8988T (cell line): ENCODE results near the gene TOMM22.

Source experiments
- DNase-seq: peaks from one replicate; pipeline ENCODE4 v3.0.0; 2011

Gene TOMM22

GRCh38 chr22:38696606-38697424 is 15.1 kb downstream of the TOMM22 start:
- DNase-seq, result no peak

GRCh38 chr22:38697425-38698089 is 15.8 kb downstream of the TOMM22 start:
- no peak for DNase-seq

DNA sequence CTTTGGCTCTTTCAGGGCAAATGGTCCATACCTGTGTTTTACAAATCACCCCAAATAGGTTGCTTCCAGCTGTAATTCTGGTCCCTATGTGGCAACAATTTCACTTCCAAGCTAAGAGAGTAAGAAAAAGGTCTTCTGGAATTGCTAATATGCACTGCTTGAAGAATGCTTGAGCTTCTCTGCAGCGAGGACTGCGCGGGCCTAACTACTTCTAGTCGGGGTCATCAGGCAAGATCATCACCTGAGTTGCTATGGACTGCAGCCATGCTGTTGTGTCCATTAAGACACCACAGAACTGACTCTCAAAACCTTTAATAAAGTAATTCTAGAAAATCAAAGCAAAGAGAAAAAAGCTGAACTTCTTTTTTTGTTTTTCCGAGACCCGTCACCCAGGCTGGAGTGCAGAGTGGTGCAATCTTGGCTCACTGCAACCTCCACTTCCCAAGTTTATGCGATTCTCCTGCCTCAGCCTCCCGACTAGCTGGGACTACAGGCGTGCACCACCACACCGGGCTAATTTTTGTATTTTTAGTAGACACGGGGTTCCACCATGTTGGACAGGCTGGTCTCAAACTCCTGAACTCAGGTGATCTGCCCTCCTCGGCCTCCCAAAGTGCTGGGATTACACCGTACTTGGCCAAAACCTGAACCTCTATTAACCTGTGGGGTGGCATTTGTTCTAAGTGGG is 16.8 kb downstream of the TOMM22 start:
- no peak for DNase-seq

GRCh38 chr22:38699143-38699542 is 17.4 kb downstream of the TOMM22 start:
- DNase-seq, result no peak

DNA sequence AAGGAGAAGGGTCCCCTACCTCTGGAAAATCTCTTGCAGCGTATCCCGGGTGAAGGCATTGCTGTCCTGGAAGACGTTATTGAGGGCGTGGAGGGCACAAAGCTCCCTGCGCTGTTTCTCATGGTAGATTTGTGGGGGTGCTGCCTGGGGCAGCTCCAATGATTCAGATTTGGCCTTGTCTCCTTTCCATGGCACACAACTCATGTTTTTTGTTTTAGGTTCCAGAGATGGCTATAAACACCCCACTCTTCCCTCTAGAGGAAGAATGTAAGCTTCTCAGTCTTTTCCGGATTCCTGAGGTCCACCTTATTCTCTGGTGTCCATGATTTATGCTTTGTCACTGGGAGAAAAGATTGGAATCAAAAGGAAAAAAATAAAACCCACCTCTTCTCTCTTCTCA is 18.0 kb downstream of the TOMM22 start:
- DNase-seq, result no peak

DNA sequence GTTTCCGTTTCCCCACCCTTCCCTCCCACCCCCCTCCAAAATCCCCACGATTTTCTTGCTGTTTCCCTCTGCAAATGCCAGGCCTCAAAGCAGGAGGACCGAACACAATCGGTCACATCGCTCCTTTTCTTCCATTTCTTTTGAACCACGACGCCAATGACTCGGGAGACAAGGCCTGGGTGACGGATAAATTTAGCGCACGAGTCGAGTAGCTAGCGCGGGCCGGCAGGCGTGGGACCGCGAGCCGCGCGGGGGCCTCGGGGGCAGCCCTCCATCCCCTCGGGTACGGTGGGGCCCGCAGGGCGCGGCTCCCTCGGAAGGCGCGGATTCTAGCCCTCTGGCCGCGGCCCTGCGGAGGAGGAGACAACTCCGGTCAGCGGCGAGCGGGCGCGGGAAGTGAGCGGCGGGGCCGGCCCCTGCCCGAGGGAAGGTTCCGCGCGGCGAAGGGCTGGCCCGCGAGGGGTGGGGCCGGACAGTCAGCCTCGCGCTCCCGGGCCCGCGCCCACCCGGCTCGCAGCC is 18.6 kb downstream of the TOMM22 start:
- DNase-seq, result peak; percentile 32

DNA sequence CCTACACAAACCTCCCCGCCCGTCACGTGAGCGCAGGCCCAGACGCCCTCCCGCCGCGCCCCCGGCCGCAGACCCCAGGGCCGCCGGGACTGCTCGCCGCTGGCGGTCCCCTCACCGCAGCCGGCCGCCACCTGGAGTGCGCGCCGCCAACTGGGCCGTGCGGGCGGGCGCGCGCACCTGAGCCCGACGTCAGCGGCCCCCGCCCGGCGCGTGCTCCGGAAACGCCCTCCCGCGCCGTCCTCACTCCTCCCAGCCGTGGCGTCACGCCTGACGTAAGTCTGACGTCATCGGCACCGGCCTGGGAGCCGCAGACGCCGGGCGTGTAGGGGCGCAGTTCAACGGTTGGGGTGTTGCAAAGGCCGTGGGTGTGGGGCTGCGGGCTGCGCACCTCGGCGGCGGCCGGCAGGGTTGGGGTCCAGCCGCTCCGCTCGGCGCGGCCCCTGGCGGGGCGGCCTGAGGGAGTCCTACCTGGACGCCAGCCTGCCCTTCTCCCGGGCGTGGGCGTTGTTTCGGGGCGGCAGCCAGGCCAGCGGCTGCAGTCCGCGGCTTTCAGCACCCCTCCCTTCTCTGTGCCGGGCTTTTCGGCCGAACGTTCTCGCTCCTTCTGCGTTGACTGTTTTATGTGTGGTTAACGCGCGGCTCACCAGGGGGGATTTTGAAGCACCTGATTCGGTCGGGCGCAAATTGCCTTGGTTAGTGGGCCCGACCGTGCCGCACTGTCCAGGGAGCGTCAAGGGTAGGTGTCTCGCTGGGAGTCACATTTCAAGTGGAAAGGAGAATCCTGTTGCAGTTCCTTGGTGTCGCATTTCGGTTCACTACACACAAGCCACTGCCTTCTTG is 19.3 kb downstream of the TOMM22 start, which contains the start of gene JOSD1:
JOSD1 (minus strand) TSS at position 155 of the 840 bp plus-strand sequence. CDS start 956 bp downstream, outside the sequence.
- DNase-seq, result peak; percentile 70

DNA sequence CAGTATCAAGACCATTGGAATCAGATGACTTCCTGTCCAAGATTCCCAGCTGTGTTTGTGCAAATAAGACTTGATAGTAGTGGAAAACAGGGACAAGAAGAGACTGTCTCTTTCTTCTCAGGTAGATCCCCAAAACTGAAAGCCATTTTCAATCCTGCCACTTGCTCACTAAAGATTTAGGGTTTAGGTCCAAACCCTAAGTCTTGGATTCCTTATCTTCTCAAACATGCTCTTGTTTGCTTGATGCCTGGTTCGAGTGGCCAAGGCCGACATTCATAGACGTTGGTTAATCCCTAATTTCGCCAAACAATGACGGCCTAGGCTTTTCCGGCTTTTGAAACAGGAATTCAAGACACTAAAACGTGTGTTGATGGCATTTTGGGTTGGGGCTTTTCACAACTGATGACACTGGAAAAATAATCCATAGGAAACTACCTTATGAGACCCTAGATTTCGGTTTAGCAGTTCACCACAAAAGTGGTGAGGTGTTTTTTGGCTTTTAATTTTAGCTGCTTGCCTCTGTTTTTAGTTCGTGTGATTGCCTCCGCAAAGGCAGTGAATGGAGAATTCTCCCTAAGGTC is 23.0 kb downstream of the TOMM22 start:
- no peak for DNase-seq

DNA sequence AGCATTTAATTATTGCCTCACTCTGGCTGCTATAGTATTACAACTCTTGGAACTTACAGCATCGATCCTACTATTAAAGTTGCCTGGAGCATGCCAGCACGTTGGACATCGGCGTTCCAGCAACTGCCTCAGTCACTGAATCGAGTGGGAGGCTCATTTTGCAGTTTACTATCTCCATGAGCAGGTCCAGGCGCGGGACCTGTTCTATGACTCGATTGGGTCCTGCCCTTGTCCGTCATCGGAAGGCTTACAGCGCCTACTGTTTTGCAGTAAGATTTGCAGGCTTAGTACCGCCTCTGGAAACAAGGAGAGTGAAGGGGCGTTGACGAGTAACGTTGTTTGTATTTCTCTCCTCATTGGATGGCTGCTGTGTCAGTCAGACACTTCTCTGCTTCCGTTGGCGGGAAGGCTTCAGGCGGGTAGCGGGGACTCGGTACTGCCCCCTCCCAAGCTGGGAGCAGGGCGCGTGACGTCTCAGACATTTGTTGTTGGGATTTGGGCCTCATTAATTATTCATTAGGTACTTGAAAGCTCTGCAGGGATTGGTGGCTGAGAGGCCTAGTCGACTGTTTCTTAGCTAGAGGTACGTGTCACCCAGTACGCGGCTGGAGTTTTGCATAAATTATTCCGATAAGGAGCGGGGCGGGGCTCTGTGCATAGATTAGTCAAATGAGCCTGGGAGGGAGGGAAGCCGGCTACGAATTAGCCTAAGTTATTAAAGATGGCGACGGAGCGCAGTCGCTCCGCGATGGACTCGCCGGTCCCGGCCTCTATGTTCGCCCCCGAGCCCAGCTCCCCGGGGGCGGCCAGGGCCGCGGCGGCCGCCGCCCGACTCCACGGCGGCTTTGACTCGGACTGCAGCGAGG is 23.7 kb downstream of the TOMM22 start, which contains the start of gene GTPBP1:
GTPBP1 (plus strand) TSS at position 710 of the 866 bp plus-strand sequence; CDS start at position 722, 12 bp downstream.
- DNase-seq, result peak; percentile 71

DNA sequence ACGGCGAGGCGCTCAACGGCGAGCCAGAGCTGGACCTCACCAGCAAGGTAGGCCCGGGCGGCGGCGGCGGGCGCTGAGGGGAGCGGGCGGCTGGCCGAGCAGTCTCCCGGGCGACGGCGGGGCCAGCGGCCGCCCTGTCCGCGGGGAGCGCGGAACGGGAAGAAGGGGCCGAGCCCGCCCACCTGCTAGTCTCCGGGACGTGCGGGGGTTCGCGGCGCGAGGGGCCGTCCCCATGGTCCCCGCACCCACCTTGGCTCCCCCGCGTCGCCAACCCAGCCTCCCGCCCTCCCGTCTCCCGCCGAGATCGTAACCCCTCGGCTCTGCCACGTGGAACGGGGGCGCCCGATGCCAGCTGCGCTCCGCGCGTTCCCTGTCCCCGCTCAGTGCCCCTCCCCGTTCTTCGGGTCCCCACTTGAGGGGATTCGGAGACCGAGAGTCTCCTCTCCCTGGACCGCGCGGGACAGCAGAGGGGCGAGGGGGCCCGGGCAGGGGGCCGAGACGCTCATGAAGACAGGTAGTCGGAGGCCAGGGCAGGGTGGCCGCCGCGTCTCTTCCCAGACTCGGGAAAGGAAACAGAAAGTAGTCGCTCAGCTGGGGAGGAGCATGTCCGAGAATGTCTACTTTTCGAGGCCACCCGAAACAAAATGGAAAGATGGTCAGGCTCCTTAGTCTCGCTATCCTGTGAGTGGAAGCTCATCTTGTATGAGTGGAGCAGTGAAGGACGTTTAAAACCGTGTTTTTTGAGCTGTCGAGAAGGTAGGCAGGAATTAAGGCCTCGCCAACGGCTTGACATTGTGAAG is 24.5 kb downstream of the TOMM22 start:
- DNase-seq, result no peak

DNA sequence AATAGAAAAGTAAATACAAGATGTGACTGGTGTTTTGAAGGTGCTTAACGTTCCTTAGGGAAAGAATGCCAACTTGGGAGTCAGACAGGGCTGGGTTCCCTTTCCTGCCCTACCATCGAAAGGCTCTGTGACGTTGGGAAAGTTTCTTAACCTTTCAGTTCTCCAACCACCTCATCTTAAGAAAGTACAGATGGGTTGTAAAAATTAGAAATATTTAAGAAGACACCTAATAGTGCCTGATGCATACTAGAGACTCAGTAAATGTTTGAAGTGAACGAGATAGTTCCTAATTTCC is 25.1 kb downstream of the TOMM22 start:
- DNase-seq, result no peak

- no peak for DNase-seq
Measured at GRCh38 chr22:38707346-38707745, 25.6 kb downstream of the TOMM22 start.

- no peak for DNase-seq
Measured at GRCh38 chr22:38707984-38708383, 26.2 kb downstream of the TOMM22 start.

GRCh38 chr22:38709306-38709705 is 27.5 kb downstream of the TOMM22 start:
- DNase-seq, result no peak

DNA sequence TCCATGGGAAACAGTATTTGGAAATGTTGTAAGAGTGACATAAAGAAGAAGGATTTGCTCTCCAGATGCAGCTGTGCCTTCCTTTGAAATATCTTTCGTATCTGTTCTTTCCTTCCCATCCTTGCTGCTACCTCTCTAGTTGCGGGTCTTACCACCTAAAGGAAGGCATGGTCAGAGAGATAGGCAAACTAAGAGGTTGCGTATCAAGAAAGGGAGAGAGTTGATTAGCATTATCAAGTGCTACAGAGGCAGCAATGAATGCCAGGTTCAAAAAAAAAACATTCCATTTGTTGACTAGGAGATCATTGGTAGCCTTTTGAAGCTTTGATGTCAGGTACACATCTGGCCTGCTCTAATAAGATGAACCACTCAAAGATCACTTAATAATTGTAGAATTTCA is 28.6 kb downstream of the TOMM22 start:
- no peak for DNase-seq

GRCh38 chr22:38710866-38711265 is 29.1 kb downstream of the TOMM22 start:
- DNase-seq, result no peak

GRCh38 chr22:38712486-38713207 is 30.9 kb downstream of the TOMM22 start:
- DNase-seq, result no peak

- no peak for DNase-seq
Measured at GRCh38 chr22:38713921-38714320, 32.2 kb downstream of the TOMM22 start.

DNA sequence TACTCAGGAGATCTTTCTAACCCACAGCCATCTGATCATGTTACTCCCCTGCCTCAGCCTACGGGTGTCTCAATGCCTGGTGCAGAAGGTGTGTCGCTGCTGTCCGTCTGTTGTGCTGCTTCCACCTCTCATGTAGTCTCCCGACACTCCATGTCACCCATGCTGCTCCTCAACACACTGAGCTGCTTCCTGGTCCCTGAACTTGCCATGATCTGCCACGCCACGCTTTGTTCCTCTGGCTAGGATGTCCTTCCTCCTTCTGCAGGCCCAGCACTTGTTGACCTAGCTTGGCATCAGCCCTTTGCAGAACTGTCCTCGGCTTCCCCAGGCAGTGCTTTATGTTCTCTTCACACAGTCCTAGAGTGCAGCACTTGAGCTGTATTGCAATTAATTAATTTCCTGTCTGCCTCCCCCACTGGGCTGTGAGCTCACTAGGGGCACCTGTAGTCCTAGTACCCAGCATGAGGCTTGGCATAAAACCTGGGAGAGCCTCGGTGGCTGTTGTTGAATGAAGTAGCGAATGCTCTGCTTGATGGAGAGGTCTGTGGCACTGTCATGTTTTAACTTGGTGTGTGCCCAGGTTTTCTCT is 33.5 kb downstream of the TOMM22 start:
- DNase-seq, result no peak
